IMR-90 (cell line): ENCODE measurements around the gene IRS4. TPM values are rescaled to one million over a fixed set of nuclear protein-coding genes. Genes with fewer than 3 reads are reported as not detected.

Experiments
- ATAC-seq: fragments of 200-7000 bp; cut with Tn5 transposase; 2 replicates; pipeline ENCODE4 v1.9.1; 2020; ENCODE audit warnings: low read depth, mild to moderate bottlenecking, moderate library complexity
- BruUV-seq: library from RNA; stranded (reverse); fragments of 400-500 nt; replicated peaks from 2 replicates; lab custom pipeline; 2021; lab: Mats Ljungman, UMichigan
- CTCF ChIA-PET: fragments of 300-600 bp; formaldehyde crosslinking; extraction: SDS; loops from one replicate; lab custom pipeline; 2021; ENCODE audit warnings: antibody characterized with exemption; lab: Yijun Ruan, JAX
- POLR2A ChIA-PET: fragments of 300-600 bp; sonication (Branson Sonifier 250); formaldehyde crosslinking; loops from one replicate; lab custom pipeline; 2022; ENCODE audit warnings: antibody characterized with exemption; ENCODE audit not compliant: unreplicated experiment; lab: Charles Lee
- DNase-seq: peaks from one replicate; pipeline ENCODE4 v3.0.0; 2013
- H2AFZ ChIP-seq: replicated peaks from 2 replicates; pipeline ENCODE3; 2013; ENCODE audit warnings: low read length, mild to moderate bottlenecking; ENCODE audit not compliant: poor library complexity
- H2AK5ac ChIP-seq: 2 replicates; pipeline ENCODE4 v1.6.1; 2013; ENCODE audit warnings: low read depth, low read length, inconsistent platforms
- H2AK9ac ChIP-seq: replicated peaks from 2 replicates; pipeline ENCODE3; 2013; ENCODE audit warnings: mild to moderate bottlenecking, low read depth, low read length, moderate library complexity; ENCODE audit not compliant: poor library complexity
- H2BK120ac ChIP-seq: 2 replicates; pipeline ENCODE4 v1.6.1; 2013; ENCODE audit warnings: low read depth, low read length, inconsistent platforms
- H2BK15ac ChIP-seq: 3 replicates; pipeline ENCODE4 v1.6.1; 2013; ENCODE audit warnings: low read depth, low read length, inconsistent platforms
- H2BK20ac ChIP-seq: 2 replicates; pipeline ENCODE4 v1.6.1; 2013; ENCODE audit warnings: low read depth, mild to moderate bottlenecking, inconsistent platforms, low read length, moderate library complexity
- H2BK5ac ChIP-seq: 2 replicates; pipeline ENCODE4 v1.6.1; 2013; ENCODE audit warnings: mild to moderate bottlenecking, low read depth, low read length, inconsistent platforms; ENCODE audit not compliant: poor library complexity, severe bottlenecking
- H3K14ac ChIP-seq: replicated peaks from 2 replicates; pipeline ENCODE4 v1.6.1; 2013; ENCODE audit warnings: low read depth, low read length, inconsistent platforms
- H3K18ac ChIP-seq: 2 replicates; pipeline ENCODE4 v1.6.1; 2013; ENCODE audit warnings: low read depth, low read length, control low read depth
- H3K23ac ChIP-seq: 2 replicates; pipeline ENCODE4 v1.6.1; 2013; ENCODE audit warnings: low read depth, low read length, inconsistent platforms
- H3K27ac ChIP-seq: 2 replicates; pipeline ENCODE4 v1.5.1; 2013; ENCODE audit warnings: mild to moderate bottlenecking, control low read depth, low read length; ENCODE audit not compliant: insufficient read depth
- H3K27me3 ChIP-seq: 2 replicates; pipeline ENCODE4 v1.6.1; 2013; ENCODE audit warnings: low read length; ENCODE audit not compliant: control insufficient read depth, insufficient read depth
- H3K36me3 ChIP-seq: 2 replicates; pipeline ENCODE4 v1.6.1; 2013; ENCODE audit warnings: low read length, mixed read lengths; ENCODE audit not compliant: control insufficient read depth, insufficient read depth
- H3K4ac ChIP-seq: 2 replicates; pipeline ENCODE4 v1.6.1; 2013; ENCODE audit warnings: low read depth, low read length, inconsistent platforms
- H3K4me1 ChIP-seq: 2 replicates; pipeline ENCODE4 v1.6.1; 2013; ENCODE audit warnings: low read length, mixed read lengths; ENCODE audit not compliant: control insufficient read depth, insufficient read depth
- H3K4me2 ChIP-seq: 2 replicates; pipeline ENCODE4 v1.6.1; 2013; ENCODE audit warnings: low read depth, mild to moderate bottlenecking, control low read depth, low read length, moderate library complexity
- H3K4me3 ChIP-seq: 2 replicates; pipeline ENCODE4 v1.5.1; 2013; ENCODE audit warnings: low read depth, mild to moderate bottlenecking, control low read depth, low read length, moderate library complexity; ENCODE audit not compliant: insufficient read depth
- H3K56ac ChIP-seq: 2 replicates; pipeline ENCODE4 v1.6.1; 2013; ENCODE audit warnings: low read length, inconsistent platforms; ENCODE audit not compliant: insufficient read depth; ENCODE audit errors: extremely low read depth
- H3K79me1 ChIP-seq, 2 experiments: 2 replicates each; pipeline ENCODE4 v1.6.1; 2013; ENCODE audit warnings: low read length in 2 of 2, inconsistent platforms in 1 of 2, low read depth in 1 of 2
- H3K9ac ChIP-seq: 2 replicates; pipeline ENCODE4 v1.6.1; 2013; ENCODE audit warnings: low read depth, low read length, control low read depth
- H3K9me1 ChIP-seq: 2 replicates; pipeline ENCODE4 v1.6.1; 2013; ENCODE audit warnings: low read length, inconsistent platforms; ENCODE audit not compliant: insufficient read depth
- H3K9me3 ChIP-seq: 2 replicates; pipeline ENCODE4 v1.6.1; 2013; ENCODE audit warnings: low read length; ENCODE audit not compliant: control insufficient read depth, insufficient read depth
- H4K20me1 ChIP-seq: 2 replicates; pipeline ENCODE4 v1.6.1; 2013; ENCODE audit warnings: low read length, inconsistent platforms; ENCODE audit not compliant: insufficient read depth
- H4K5ac ChIP-seq: 2 replicates; pipeline ENCODE4 v1.6.1; 2013; ENCODE audit warnings: mild to moderate bottlenecking, low read depth, low read length, control low read depth
- H4K8ac ChIP-seq, 2 experiments: 2 replicates each; pipeline ENCODE4 v1.6.1; 2013; ENCODE audit warnings: low read depth in 2 of 2, low read length in 2 of 2, control low read depth in 1 of 2, inconsistent platforms in 1 of 2
- H4K91ac ChIP-seq: 2 replicates; pipeline ENCODE4 v1.6.1; 2013; ENCODE audit warnings: low read depth, low read length, inconsistent platforms; ENCODE audit not compliant: insufficient read depth
- RAD21 ChIP-seq: IDR thresholded peaks from 2 replicates; pipeline ENCODE4 v1.6.1; 2012; ENCODE audit warnings: low read length, improper control_type of control experiment
- WGBS, 2 experiments: methylation state at CpG; one replicate each; pipeline versions ENCODE4 v1.1.5 to v1.1.7; 2013; ENCODE audit warnings: missing lambda C conversion rate in 2 of 2; ENCODE audit not compliant: insufficient read length in 1 of 2; ENCODE audit errors: extremely low coverage in 2 of 2; 5-methylcytosine and 5-hydroxymethylcytosine counted together
- dilution Hi-C: fragments of 300-500 bp; cut with HindIII; formaldehyde crosslinking; loops from one replicate; pipeline ENCODE4 v1.14.3; 2018; ENCODE audit warnings: low sequenced_read_pairs; ENCODE audit not compliant: unreplicated experiment
- in situ Hi-C: fragments of 300-500 bp; cut with MboI; formaldehyde crosslinking; loops from 3 replicates; pipeline ENCODE4 v1.14.3; 2019; ENCODE audit warnings: low sequenced_read_pairs, inconsistent platforms, mixed read lengths
- intact Hi-C: fragments of 100-400 bp; cut with micrococcal nuclease; formaldehyde crosslinking; loops from 2 replicates; pipeline ENCODE4 v1.10.0; 2022
- polyA plus RNA-seq, 3 experiments: library from polyadenylated mRNA; depleted of rRNA; stranded (reverse); fragments of >200 nt; gene quantifications; 2 replicates each; pipeline ENCODE4 v1.2.3, GENCODE V29; 2012; ENCODE audit warnings: low replicate concordance in 1 of 3
- total RNA-seq: library from RNA; depleted of rRNA; stranded (reverse); fragments of >200 nt; gene quantifications from 2 replicates; pipeline ENCODE4 v1.2.3, GENCODE V29; 2012

IRS4 gene
- total and polyA plus RNA-seq, 2 of the 4 experiments (the other 2 are of a cell fraction) = 0.02 TPM; not detected in 1

- ChIA-PET POLR2A (no interaction called here), CTCF (no interaction called here)
- no peaks in the 10 kb centered on the region for H4K20me1 ChIP-seq
- no peak overlapping the region for H4K5ac ChIP-seq
- DNase-seq = no peak
- dilution Hi-C loops = no loop called here
- no peak overlapping the region for H4K91ac ChIP-seq
- no TSS peak for BruUV-seq
- H2BK5ac ChIP-seq = no peak overlapping the region
- H3K27ac ChIP-seq = no peak overlapping the region
- H3K23ac ChIP-seq = no peak overlapping the region
- H3K9ac ChIP-seq = no peak overlapping the region
- no peak for ATAC-seq
- H2BK120ac ChIP-seq = no peak overlapping the region
- H3K4me2 ChIP-seq = no peak overlapping the region
- H3K14ac ChIP-seq = no peak overlapping the region
- TF ChIP-seq RAD21 = no peak
- intact Hi-C loops = no loop called here
- H3K4ac ChIP-seq = no peak overlapping the region
- H2AK5ac ChIP-seq = no peak overlapping the region
- no peak overlapping the region for H3K4me3 ChIP-seq
- in situ Hi-C loops = no loop called here
- H2AFZ ChIP-seq = no peak overlapping the region
- H2BK15ac ChIP-seq = no peak overlapping the region
- no peaks in the 10 kb centered on the region; the same call in 1 of the 2 replicates for H3K27me3 ChIP-seq
- H4K8ac ChIP-seq = no peak overlapping the region
- H2AK9ac ChIP-seq = no peak overlapping the region
- H3K79me1 ChIP-seq = no peaks in the 10 kb centered on the region
- no peak overlapping the region for H3K56ac ChIP-seq
- no peaks in the 10 kb centered on the region for H3K9me3 ChIP-seq
- no peak overlapping the region for H3K18ac ChIP-seq
- no peaks in the 10 kb centered on the region for H3K36me3 ChIP-seq
- no peaks in the 10 kb centered on the region for H3K4me1 ChIP-seq
- no peaks in the 10 kb centered on the region for H3K9me1 ChIP-seq
- 0% methylated on average over 1 of the region's 1 CpG; no CpG with 5 or more reads in 1 of the 2 experiments for WGBS, 2 experiments
- no peak overlapping the region for H2BK20ac ChIP-seq
Measured at GRCh38 chrX:108763559-108763958, 27.2 kb upstream of the IRS4 start.
